ENCODE results near the gene CFAP299.
"Not testable (repeated sequence)": the region's sequence is repeated elsewhere in the genome, so short reads cannot be mapped to it uniquely, and the experiment has no call there.

The CFAP299 gene

GRCh38 chr4:80335554-80336358 is at the start of gene CFAP299:
Gene CFAP299, plus strand, starts transcription at chr4:80335730.
- no peak for DNase-seq

- no peak for DNase-seq
These were observed 49.1 kb upstream of the CFAP299 start for GRCh38 chr4:80286451-80286850.

- not testable (repeated sequence) for DNase-seq
These were observed 44.9 kb upstream of the CFAP299 start for GRCh38 chr4:80290665-80291064.

GRCh38 chr4:80294206-80294605 is 41.3 kb upstream of the CFAP299 start:
- DNase-seq, result no peak

GRCh38 chr4:80295336-80295735 is 40.2 kb upstream of the CFAP299 start:
- DNase-seq, result no peak

GRCh38 chr4:80295826-80296225 is 39.7 kb upstream of the CFAP299 start:
- no peak for DNase-seq

- no peak for DNase-seq
These were observed 33.6 kb upstream of the CFAP299 start for GRCh38 chr4:80301884-80302283.

- no peak for DNase-seq
These were observed 32.8 kb upstream of the CFAP299 start for GRCh38 chr4:80302616-80303223.

GRCh38 chr4:80305466-80305865 is 30.1 kb upstream of the CFAP299 start:
- DNase-seq, result no peak

GRCh38 chr4:80306260-80306659 is 29.3 kb upstream of the CFAP299 start:
- no peak for DNase-seq

GRCh38 chr4:80307183-80307735 is 28.3 kb upstream of the CFAP299 start:
- peak; percentile 84 for DNase-seq

GRCh38 chr4:80307774-80308465 is 27.6 kb upstream of the CFAP299 start:
- DNase-seq, result peak; percentile 64

GRCh38 chr4:80308466-80308822 is 27.1 kb upstream of the CFAP299 start:
- no peak for DNase-seq

GRCh38 chr4:80309294-80310004 is 26.1 kb upstream of the CFAP299 start:
- DNase-seq, result no peak

- DNase-seq, result no peak
These were observed 24.4 kb upstream of the CFAP299 start for GRCh38 chr4:80311130-80311529.

GRCh38 chr4:80312124-80312523 is 23.4 kb upstream of the CFAP299 start:
- no peak for DNase-seq

- no peak for DNase-seq
These were observed 21.9 kb upstream of the CFAP299 start for GRCh38 chr4:80313627-80314026.

- DNase-seq, result not testable (repeated sequence)
These were observed 19.7 kb upstream of the CFAP299 start for GRCh38 chr4:80315848-80316247.

- DNase-seq, result no peak
These were observed 14.2 kb upstream of the CFAP299 start for GRCh38 chr4:80321341-80321740.

GRCh38 chr4:80321776-80322175 is 13.8 kb upstream of the CFAP299 start:
- no peak for DNase-seq

GRCh38 chr4:80322716-80323115 is 12.8 kb upstream of the CFAP299 start:
- DNase-seq, result no peak

GRCh38 chr4:80324171-80324570 is 11.4 kb upstream of the CFAP299 start:
- DNase-seq, result no peak

GRCh38 chr4:80331693-80332092 is 3.8 kb upstream of the CFAP299 start:
- DNase-seq, result no peak
